Body of pancreas (tissue), 4 donors: ENCODE data around the gene CCDC112. TPM values are rescaled to one million over a fixed set of nuclear protein-coding genes. Genes with fewer than 3 reads are reported as not detected.

Source experiments
- ATAC-seq: fragments of 150-250 bp; one replicate; pipeline ENCODE4 v1.9.1; 2016
- DNase-seq, 4 donors: peaks; one replicate each; pipeline ENCODE4 v3.0.0-alpha.2; 2019
- H3K27ac ChIP-seq, 4 donors: fragments of 200-600 bp; sonication (generic); 1 replicate in 3 of 4; 2 replicates in 1 of 4; pipeline versions ENCODE4 v1.5.1 to v1.6.1; 2016 to 2019; ENCODE audit warnings: mild to moderate bottlenecking in 1 of 4, mixed read lengths in 1 of 4, moderate library complexity in 1 of 4
- H3K27me3 ChIP-seq, 2 donors: fragments of 200-600 bp; sonication (generic); one replicate each; pipeline ENCODE4 v1.6.0; 2016; ENCODE audit warnings: mild to moderate bottlenecking in 1 of 2
- H3K36me3 ChIP-seq, 2 donors: fragments of 200-600 bp; sonication (generic); replicated peaks in 1 of 2; 2 replicates each; pipeline ENCODE4 v1.5.1; 2016; ENCODE audit warnings: low read depth in 2 of 2; ENCODE audit not compliant: insufficient read depth in 1 of 2
- H3K4me1 ChIP-seq: fragments of 200-600 bp; sonication (generic); one replicate; pipeline ENCODE4 v1.6.0; 2016
- H3K4me3 ChIP-seq, 2 donors: fragments of 200-600 bp; sonication (generic); 1 replicate in 1 of 2; 2 replicates in 1 of 2; pipeline ENCODE4 v1.5.1; 2016 to 2019
- H3K9me3 ChIP-seq, 3 donors: fragments of 200-600 bp; sonication (generic); 1 replicate in 2 of 3; 2 replicates in 1 of 3; pipeline ENCODE4 v1.5.1; 2016
- CTCF ChIP-seq, 7 experiments: fragments of 450-650 bp in 4 of 7; fragments of 200-600 bp in 3 of 7; sonication (generic) in 3 of 7; IDR thresholded peaks; one replicate each; pipeline ENCODE4 v1.5.1; 2016 to 2019; ENCODE audit warnings: antibody characterized with exemption in 7 of 7
- POLR2A ChIP-seq, 3 donors: fragments of 450-650 bp; IDR thresholded peaks; one replicate each; pipeline ENCODE4 v1.6.1; 2016; ENCODE audit warnings: antibody characterized with exemption in 3 of 3, mild to moderate bottlenecking in 2 of 3
- WGBS, 2 donors: methylation state at CpG; one replicate each; pipeline ENCODE4 v1.1.5; 2017; 5-methylcytosine and 5-hydroxymethylcytosine counted together
- intact Hi-C: fragments of 100-400 bp; cut with DNase I; formaldehyde crosslinking; loops from one replicate; pipeline ENCODE4 v1.15.1; 2023
- total RNA-seq, 2 donors: library from RNA; depleted of rRNA; stranded (reverse); fragments of >200 nt; gene quantifications; one replicate each; pipeline ENCODE4 v1.1.0, GENCODE V29; 2016

Gene CCDC112
- total RNA-seq, 2 donors from 2014 or later: 10.1 to 20.1 TPM

- peaks cover 25% of the 10 kb centered on the region for H3K4me1 ChIP-seq
- intact Hi-C loops: loop anchor here (10.0 kb wide), 1 partner anchor 152 kb away; no protein-coding TSS in a partner anchor
- H3K4me3 ChIP-seq: no peak overlapping the region
- H3K27me3 ChIP-seq: no peaks in the 10 kb centered on the region
- no peaks in the 10 kb centered on the region for H3K36me3 ChIP-seq
- peak; percentile 53 for ATAC-seq
- WGBS, 2 donors: 13 to 14% methylated on average over 3 of the region's 3 CpGs
- no peak for DNase-seq
- no peak overlapping the region for H3K27ac ChIP-seq
- TF ChIP-seq POLR2A (IDR thresholded peaks at IDR 0.05) (no peak), CTCF (IDR thresholded peaks at IDR 0.05) (peak; percentile 58 to 82 (median 77))
- H3K9me3 ChIP-seq: no peaks in the 10 kb centered on the region
Observed at GRCh38 chr5:115246361-115246991, 50.0 kb downstream of the CCDC112 start.

GRCh38 chr5:115243412-115243811, 53.0 kb downstream of the CCDC112 start:
- Histone ChIP-seq H3K27me3 (no peaks in the 10 kb centered on the region), H3K36me3 (peaks cover 0 to 4% of the 10 kb centered on the region in 2 donors), H3K4me1 (peaks cover 25% of the 10 kb centered on the region), H3K27ac (no peak overlapping the region), H3K4me3 (no peak overlapping the region), H3K9me3 (no peaks in the 10 kb centered on the region)
- ATAC-seq: peak; percentile 45
- DNase-seq: no peak
- TF ChIP-seq POLR2A (IDR thresholded peaks at IDR 0.05) (no peak), CTCF (IDR thresholded peaks at IDR 0.05) (no peak)
- intact Hi-C loops: loop anchor here (10.0 kb wide), 1 partner anchor 149 kb away; no protein-coding TSS in a partner anchor

- no peak overlapping the region for H3K4me3 ChIP-seq
- H3K36me3 ChIP-seq: peaks cover 0 to 4% of the 10 kb centered on the region in 2 donors
- ATAC-seq (no peak), DNase-seq (no peak)
- no peak overlapping the region for H3K27ac ChIP-seq
- no peaks in the 10 kb centered on the region for H3K9me3 ChIP-seq
- 23 to 33% methylated on average over 4 of the region's 4 CpGs for WGBS, 2 donors
- peaks cover 31% of the 10 kb centered on the region for H3K4me1 ChIP-seq
- TF ChIP-seq CTCF (IDR thresholded peaks at IDR 0.05) (no peak), POLR2A (IDR thresholded peaks at IDR 0.05) (no peak)
- intact Hi-C loops: loop anchor here (10.0 kb wide), 1 partner anchor 147 kb away; no protein-coding TSS in a partner anchor
- no peaks in the 10 kb centered on the region for H3K27me3 ChIP-seq
Observed at GRCh38 chr5:115241881-115242642, 54.4 kb downstream of the CCDC112 start.

GRCh38 chr5:115237066-115237465, 59.4 kb downstream of the CCDC112 start:
- peaks cover 0 to 4% of the 10 kb centered on the region in 2 donors for H3K36me3 ChIP-seq
- H3K4me3 ChIP-seq: no peak overlapping the region
- DNase-seq (no peak), ATAC-seq (no peak)
- no peaks in the 10 kb centered on the region for H3K27me3 ChIP-seq
- H3K4me1 ChIP-seq: peaks cover 13% of the 10 kb centered on the region
- no peak for TF ChIP-seq POLR2A (IDR thresholded peaks at IDR 0.05)
- H3K9me3 ChIP-seq: no peaks in the 10 kb centered on the region
- 39 to 40% methylated on average over 3 of the region's 3 CpGs for WGBS, 2 donors
- H3K27ac ChIP-seq: no peak overlapping the region
- intact Hi-C loops: no loop called here

GRCh38 chr5:115236599-115236998, 59.9 kb downstream of the CCDC112 start:
- intact Hi-C loops: no loop called here
- H3K27ac ChIP-seq: no peak overlapping the region
- H3K27me3 ChIP-seq: no peaks in the 10 kb centered on the region
- no peak overlapping the region for H3K4me3 ChIP-seq
- no peak for ATAC-seq
- no peak for DNase-seq
- 44 to 50% methylated on average over 2 of the region's 2 CpGs for WGBS, 2 donors
- no peaks in the 10 kb centered on the region for H3K9me3 ChIP-seq
- TF ChIP-seq POLR2A (IDR thresholded peaks at IDR 0.05): no peak
- peaks cover 8% of the 10 kb centered on the region for H3K4me1 ChIP-seq
- H3K36me3 ChIP-seq: peaks cover 0 to 4% of the 10 kb centered on the region in 2 donors
